Brain microvascular endothelial cell (primary cell): ENCODE data around the gene INKA2.

Source experiments
- DNase-seq: peaks from one replicate; pipeline ENCODE4 v3.0.0-alpha.2; 2020
- H3K27ac ChIP-seq: fragments of 250-450 bp; sonication (Bioruptor Pico); 2 replicates; pipeline ENCODE4 v1.5.1; 2020; ENCODE audit warnings: mild to moderate bottlenecking, moderate library complexity
- H3K27me3 ChIP-seq: fragments of 250-450 bp; sonication (Bioruptor Pico); replicated peaks from 2 replicates; pipeline ENCODE4 v1.5.1; 2020; ENCODE audit warnings: mild to moderate bottlenecking
- H3K36me3 ChIP-seq: fragments of 250-450 bp; sonication (Bioruptor Pico); replicated peaks from 2 replicates; pipeline ENCODE4 v1.5.1; 2020; ENCODE audit warnings: mild to moderate bottlenecking
- H3K4me3 ChIP-seq: 2 replicates; pipeline ENCODE4 v1.5.1; 2011; ENCODE audit warnings: low read depth, mild to moderate bottlenecking, control low read depth, low read length, moderate library complexity
- in situ Hi-C: cut with HindIII; loops from 2 replicates; pipeline ENCODE4 v1.10.0; 2017; ENCODE audit warnings: low sequenced_read_pairs, low pct_ligation_motif_present
- TF ChIP-seq, protein P1 (sequence below): IDR thresholded peaks from 2 replicates; pipeline ENCODE4 v1.5.1; 2011; ENCODE audit warnings: low read depth, mild to moderate bottlenecking, moderate library complexity, low read length, control low read depth, inconsistent platforms; ENCODE audit errors: missing control alignments

Gene INKA2

DNA sequence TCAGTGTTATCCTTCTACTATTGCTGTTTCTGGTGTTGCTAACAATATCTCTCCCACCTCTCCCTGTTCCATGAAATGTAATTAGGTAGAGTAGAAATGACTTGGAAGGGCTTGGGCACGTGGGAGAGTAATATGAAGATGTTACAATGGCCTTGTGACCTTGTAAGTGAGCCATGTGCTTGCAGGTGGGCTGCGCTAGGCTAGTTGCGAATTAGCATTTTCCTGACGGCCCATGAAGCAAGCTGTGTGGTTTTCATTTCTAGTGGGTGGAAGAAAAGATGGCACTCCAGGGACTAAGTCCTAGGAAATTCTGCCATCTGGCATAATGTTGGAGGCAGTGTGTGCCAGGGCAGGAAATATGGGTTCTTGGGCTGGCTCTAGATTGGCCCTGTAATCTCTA lies 8.8 kb upstream of the INKA2 start:
- Histone ChIP-seq H3K36me3 (no peaks in the 10 kb centered on the region), H3K4me3 (no peak overlapping the region), H3K27me3 (no peaks in the 10 kb centered on the region), H3K27ac (no peak overlapping the region)
- DNase-seq, result no peak
- TF ChIP-seq, protein P1, sequence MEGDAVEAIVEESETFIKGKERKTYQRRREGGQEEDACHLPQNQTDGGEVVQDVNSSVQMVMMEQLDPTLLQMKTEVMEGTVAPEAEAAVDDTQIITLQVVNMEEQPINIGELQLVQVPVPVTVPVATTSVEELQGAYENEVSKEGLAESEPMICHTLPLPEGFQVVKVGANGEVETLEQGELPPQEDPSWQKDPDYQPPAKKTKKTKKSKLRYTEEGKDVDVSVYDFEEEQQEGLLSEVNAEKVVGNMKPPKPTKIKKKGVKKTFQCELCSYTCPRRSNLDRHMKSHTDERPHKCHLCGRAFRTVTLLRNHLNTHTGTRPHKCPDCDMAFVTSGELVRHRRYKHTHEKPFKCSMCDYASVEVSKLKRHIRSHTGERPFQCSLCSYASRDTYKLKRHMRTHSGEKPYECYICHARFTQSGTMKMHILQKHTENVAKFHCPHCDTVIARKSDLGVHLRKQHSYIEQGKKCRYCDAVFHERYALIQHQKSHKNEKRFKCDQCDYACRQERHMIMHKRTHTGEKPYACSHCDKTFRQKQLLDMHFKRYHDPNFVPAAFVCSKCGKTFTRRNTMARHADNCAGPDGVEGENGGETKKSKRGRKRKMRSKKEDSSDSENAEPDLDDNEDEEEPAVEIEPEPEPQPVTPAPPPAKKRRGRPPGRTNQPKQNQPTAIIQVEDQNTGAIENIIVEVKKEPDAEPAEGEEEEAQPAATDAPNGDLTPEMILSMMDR, result no peak
- in situ Hi-C loops, result no loop called here

DNA sequence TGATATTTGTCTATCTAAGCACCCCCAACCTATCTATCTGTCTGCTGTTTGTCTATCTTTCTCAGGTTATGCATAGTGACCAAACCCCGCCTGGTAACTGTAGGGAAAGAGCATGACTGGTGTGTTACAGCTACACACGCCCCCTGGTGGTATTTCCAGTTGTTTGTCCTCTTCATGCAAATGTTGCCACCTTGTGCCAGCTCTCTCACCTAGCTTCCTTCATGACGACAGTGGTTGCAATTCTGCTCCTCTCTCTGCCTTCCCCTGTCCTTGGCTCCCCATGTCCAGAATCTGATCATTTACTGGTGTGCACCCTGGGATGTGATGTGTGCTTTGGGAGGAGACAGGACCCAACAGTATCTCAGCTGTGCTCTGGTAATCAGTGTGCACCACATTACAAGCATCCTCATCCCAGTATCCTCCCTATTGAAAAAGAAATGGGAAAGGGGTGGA lies 8.1 kb upstream of the INKA2 start:
- no peak overlapping the region for H3K4me3 ChIP-seq
- in situ Hi-C loops, result no loop called here
- no peaks in the 10 kb centered on the region for H3K36me3 ChIP-seq
- peak; percentile 76 for DNase-seq
- TF ChIP-seq, protein P1, result peak; percentile 84
- H3K27ac ChIP-seq, result no peak overlapping the region
- H3K27me3 ChIP-seq, result no peaks in the 10 kb centered on the region

DNA sequence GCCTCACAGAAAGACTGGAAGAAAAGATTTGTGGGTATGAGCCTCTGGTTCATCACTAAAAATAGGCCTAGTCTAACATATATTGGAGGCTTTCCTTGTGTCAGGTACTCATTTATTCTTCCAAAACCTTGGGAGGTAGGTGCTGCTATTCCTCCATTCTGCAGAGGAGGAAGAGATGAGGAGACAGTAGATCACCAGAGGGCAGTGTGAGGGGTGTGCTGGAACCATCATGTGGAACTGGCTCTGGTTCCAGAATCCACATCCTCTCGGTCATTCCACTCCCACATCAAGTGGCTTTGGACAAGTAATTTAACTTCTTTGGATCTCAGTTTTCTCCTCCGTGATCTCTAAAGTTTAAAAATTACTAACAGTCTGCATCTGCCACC lies 7.4 kb upstream of the INKA2 start:
- Histone ChIP-seq H3K27ac (no peak overlapping the region), H3K27me3 (no peaks in the 10 kb centered on the region), H3K4me3 (no peak overlapping the region), H3K36me3 (no peaks in the 10 kb centered on the region)
- in situ Hi-C loops, result no loop called here
- DNase-seq, result no peak
- TF ChIP-seq, protein P1, result no peak

DNA sequence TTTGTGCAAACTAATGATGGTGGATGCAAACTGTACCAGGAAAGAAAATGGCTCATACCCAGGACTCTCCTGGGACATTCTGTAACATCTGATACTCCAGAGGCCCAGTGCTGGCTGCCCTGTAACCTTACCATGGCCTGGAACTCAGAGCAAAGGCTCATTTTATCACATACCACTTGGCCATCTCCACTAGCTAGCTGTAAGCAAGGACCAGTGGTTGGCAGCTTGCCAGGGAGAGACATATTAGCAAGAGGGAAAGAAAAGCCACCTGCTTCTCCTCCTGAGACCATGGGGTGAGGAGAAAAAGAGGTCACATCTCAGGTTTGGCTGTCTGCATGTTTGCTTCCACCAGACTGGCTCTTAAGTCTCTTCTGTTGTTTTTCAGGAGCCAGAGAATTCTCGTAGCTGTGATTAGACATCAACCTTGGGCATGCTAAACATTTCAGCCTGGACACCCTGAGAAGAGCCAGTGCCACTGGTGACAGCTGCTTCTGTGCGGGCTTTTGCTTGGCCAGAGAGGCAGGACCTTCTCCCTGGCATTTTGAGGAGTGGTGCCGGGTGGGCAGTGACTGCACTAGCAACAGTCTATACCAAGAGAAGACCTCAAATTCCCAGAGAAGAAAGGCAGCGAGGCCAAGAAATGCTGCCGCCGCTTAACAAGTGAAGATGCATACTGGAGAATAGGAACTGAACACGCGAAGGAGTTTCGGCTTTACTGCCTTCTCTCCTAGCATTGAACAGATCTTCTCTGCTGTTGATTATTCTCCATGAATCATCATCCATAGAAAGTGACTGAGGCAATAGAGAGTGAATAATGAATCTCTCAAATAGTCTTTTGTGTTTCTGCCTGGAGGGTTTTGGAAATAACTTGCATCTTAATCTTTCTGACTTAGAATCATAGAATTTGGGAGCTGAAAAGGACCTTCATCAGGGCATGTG lies 6.7 kb upstream of the INKA2 start:
- no peaks in the 10 kb centered on the region for H3K27me3 ChIP-seq
- no peak for DNase-seq
- in situ Hi-C loops, result no loop called here
- TF ChIP-seq, protein P1, result no peak
- H3K36me3 ChIP-seq, result no peaks in the 10 kb centered on the region
- H3K27ac ChIP-seq, result no peak overlapping the region
- H3K4me3 ChIP-seq, result no peak overlapping the region

DNA sequence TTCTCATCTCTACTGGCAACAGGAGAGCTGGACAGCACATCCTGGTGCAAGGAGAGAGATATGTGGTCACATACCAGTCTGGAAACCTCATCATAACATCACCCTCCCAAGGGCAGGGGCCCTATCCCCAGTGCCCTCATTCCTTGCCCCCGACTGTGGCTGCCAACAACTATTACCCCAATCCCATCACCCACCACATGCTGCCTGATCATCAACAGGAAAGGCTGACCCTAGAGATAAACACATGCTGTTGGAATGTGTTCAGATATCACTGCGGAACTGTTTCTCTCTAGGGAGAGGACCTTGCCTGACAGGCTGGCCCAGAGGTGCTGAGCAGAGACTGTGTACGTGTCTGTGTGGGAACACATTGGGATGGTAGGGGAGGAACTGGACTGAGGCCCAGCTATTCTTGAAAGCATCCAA lies 4.5 kb upstream of the INKA2 start:
- Histone ChIP-seq H3K4me3 (no peak overlapping the region), H3K27me3 (no peaks in the 10 kb centered on the region), H3K27ac (peak overlapping the region; percentile 1), H3K36me3 (no peaks in the 10 kb centered on the region)
- DNase-seq, result peak; percentile 75
- in situ Hi-C loops, result no loop called here
- TF ChIP-seq, protein P1, result no peak
